ENCODE data around the gene LIM2.

DNA sequence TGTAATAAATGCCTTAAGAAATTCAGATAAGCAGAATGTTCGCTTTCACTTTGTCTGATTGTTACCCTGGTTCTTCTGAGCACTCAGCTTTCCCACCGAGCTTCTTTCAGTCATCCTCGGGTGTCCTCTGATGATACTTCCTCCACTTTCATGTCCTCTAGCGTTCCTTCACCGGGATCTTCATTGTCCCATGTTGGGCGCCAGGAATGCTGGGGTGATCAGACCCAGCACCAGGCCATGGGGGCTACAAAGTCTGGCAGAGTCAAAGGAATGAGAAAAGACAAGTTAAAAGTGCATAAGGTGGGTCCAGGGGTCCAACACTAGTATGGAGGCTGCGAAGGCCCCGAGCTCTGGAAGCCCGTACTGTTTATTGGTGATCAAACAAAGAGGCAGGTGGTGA, 14.3 kb upstream of the LIM2 start:
- TF ChIP-seq ZKSCAN3 (CRISPR knock-in tag; IDR thresholded peaks at IDR 0.05) (no peak), POLR2A (conservative IDR thresholded peaks at IDR 0.05) (no peak), CBX3 (IDR thresholded peaks at IDR 0.05; ENCODE audit: borderline replicate concordance in 1 of 2, low read length in 2 of 2) (peak; percentile 71 to 86), JUNB (CRISPR knock-in tag; conservative IDR thresholded peaks at IDR 0.05) (no peak), ZBTB7A (IDR thresholded peaks at IDR 0.05; ENCODE audit: borderline replicate concordance, control insufficient read depth, low read depth, low read length) (no peak), CEBPB (tag; IDR thresholded peaks at IDR 0.05) (no peak), CTCF (IDR thresholded peaks at IDR 0.05 in 2 of 3, conservative IDR thresholded peaks at IDR 0.05 in 1 of 3; ENCODE audit: insufficient read depth in 2 of 3, low read depth in 1 of 3, low read length in 3 of 3) (no peak), TBP (optimal IDR thresholded peaks at IDR 0.05; ENCODE audit: low read depth, low read length) (no peak), ZSCAN29 (IDR thresholded peaks at IDR 0.05) (no peak), ZNF644 (tag; IDR thresholded peaks at IDR 0.05; ENCODE audit: low read depth) (no peak), SRF (CRISPR knock-in tag; IDR thresholded peaks at IDR 0.05) (no peak), KAT8 (IDR thresholded peaks at IDR 0.05; ENCODE audit: low read depth) (no peak)
- TF ChIP-seq, protein P1, sequence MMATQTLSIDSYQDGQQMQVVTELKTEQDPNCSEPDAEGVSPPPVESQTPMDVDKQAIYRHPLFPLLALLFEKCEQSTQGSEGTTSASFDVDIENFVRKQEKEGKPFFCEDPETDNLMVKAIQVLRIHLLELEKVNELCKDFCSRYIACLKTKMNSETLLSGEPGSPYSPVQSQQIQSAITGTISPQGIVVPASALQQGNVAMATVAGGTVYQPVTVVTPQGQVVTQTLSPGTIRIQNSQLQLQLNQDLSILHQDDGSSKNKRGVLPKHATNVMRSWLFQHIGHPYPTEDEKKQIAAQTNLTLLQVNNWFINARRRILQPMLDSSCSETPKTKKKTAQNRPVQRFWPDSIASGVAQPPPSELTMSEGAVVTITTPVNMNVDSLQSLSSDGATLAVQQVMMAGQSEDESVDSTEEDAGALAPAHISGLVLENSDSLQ (IDR thresholded peaks at IDR 0.05): no peak
